GM18861 (cell line): ENCODE data around the gene RUFY4.

ENCODE experiments used
- ATAC-seq: cut with Tn5 transposase; IDR thresholded peaks from one replicate; pipeline ENCODE4 v1.9.1; 2021; ENCODE audit not compliant: unreplicated experiment

The RUFY4 gene, protein sequence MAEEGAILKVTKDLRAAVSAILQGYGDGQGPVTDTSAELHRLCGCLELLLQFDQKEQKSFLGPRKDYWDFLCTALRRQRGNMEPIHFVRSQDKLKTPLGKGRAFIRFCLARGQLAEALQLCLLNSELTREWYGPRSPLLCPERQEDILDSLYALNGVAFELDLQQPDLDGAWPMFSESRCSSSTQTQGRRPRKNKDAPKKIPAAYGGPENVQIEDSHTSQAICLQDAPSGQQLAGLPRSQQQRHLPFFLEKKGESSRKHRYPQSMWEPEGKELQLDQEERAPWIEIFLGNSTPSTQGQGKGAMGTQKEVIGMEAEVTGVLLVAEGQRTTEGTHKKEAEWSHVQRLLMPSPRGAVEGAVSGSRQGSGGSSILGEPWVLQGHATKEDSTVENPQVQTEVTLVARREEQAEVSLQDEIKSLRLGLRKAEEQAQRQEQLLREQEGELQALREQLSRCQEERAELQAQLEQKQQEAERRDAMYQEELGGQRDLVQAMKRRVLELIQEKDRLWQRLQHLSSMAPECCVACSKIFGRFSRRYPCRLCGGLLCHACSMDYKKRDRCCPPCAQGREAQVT

DNA sequence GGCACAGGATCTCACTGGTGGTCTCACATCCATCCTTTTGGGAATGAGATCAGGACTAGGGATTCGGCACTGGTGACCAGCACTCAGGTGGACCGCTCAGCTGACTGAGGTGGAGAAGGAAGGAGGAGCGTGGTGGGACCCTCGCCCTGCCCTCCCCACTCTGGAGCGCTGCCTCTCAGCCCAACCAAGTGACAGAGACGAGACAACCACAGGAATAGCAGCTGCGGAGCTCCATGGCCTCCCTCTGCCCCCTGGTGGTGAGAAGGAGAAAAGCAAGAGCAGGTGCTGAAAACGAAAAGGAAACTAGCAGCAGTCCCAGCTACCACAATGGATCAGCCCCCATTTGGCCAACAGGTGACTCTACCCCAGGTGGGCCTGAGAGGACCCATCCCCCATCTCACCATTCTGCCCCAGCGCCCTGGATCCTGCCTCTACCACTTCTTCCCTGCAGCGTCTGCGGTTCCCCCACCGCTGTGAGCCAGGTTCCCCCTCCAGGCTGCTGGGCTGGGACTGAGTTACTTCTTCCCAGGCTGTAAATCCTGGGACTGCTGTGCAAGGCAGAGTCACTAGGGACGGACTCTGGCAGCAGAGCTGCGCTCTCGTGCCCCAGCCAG is at the start of gene RUFY4:
TSS of gene RUFY4 (plus strand) at position 533 of the 614 bp plus-strand sequence. CDS start 1,353 bp downstream, outside the sequence.
- peak; percentile 83 for ATAC-seq

DNA sequence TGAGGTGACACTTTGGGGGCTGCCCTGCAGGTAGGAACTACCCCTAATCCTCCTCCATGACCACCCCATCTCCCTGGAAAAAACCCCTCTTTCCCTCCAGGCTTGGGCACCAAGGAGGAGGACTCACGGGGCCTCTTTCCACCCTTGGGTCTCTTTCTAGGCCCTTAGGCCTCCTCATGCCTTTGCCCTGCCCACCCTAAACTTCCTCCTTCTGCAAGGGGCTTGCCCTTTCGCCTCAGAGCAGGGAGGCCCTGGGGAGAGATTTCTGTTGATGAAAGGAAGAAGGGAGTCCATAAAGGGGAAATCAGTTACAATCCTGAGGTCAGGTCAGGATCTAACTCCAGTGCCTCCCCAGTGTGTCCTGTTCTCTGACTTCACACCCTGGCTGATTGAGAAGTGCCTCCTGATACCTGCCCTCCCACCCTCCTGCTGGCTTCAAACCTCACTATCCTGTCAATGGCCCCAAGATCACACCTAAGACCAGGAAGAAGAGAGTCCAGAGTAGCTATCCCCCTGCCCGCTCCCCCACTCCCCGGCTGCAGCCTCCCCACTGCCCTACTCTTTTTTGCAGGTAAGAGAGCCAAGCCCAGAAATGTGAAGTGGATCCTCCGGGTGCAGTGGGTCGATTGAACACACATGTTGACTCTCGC is 49.5 kb upstream of the RUFY4 start:
- no peak for ATAC-seq

DNA sequence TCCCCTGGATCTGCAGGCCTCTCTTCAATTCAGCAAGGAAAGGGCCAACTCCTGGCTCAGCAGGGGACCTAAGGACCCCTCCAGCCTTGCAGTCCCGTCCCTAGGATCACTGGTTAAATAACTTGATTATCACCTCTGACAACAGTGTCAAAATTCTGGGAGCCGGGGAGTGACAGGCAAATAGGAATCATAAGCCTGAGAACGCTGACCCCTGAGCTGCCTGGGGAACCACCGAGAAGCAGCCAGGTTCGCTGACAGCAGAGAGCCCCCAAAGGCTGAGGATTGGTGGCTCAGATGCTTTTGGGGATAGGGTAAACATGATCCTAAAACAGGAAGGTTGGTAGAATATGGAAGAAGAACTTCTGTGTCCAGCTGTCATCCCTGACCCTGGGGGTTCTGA is 48.8 kb upstream of the RUFY4 start:
- ATAC-seq = no peak

DNA sequence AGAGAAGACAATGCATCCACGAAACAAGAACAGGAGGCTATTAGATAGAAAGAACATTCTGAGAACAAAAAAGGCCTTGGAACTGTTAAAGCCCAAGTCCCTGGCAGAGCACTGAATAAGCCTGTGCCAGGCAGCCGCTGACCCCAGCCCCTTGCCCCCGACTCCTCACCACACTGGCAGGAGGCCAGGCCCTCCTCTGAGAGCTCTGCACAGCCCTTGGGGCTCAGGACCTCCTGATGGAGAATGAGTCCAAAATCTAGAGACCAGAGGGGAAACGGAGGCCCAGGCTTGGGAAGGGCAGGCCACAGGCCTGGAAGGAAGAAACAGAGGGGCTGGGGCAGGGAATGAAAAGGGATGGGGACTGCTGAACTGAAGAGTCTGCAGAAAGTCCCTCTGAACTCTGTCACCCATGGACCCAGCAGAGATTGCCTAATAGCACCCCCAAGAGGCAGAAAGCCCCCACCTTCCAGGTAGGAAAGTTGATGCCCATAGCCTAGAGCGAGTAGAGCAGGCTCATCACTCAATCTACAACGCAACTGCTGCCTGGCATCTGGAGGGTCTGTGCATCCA is 48.0 kb upstream of the RUFY4 start:
- no peak for ATAC-seq

DNA sequence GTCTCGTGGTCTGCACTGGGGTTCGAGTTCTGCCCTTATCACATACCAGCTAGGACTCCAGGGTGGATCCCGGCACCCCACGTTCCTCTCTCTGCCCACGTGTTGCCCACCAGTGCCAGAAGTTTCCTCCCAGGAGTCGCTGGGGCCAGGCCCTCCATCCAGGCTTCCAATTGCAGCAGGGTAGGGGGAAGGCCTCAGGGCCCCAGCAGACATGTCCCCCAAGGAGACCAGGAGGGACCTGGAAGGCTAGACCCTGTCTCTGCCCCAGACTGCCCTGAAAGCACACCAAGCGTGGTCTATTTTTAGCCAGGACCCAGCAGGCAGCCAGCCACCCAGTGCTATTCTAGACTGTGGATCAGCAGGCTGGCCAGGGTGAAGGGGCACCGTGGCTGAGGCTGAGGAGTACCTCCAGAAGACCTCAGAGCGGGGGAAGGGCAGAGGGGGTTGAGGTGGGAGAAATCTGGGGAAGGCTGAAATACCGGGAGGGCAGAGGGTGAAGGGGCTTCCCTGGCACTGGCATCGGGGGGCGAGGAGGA is 47.4 kb upstream of the RUFY4 start:
- no peak for ATAC-seq

DNA sequence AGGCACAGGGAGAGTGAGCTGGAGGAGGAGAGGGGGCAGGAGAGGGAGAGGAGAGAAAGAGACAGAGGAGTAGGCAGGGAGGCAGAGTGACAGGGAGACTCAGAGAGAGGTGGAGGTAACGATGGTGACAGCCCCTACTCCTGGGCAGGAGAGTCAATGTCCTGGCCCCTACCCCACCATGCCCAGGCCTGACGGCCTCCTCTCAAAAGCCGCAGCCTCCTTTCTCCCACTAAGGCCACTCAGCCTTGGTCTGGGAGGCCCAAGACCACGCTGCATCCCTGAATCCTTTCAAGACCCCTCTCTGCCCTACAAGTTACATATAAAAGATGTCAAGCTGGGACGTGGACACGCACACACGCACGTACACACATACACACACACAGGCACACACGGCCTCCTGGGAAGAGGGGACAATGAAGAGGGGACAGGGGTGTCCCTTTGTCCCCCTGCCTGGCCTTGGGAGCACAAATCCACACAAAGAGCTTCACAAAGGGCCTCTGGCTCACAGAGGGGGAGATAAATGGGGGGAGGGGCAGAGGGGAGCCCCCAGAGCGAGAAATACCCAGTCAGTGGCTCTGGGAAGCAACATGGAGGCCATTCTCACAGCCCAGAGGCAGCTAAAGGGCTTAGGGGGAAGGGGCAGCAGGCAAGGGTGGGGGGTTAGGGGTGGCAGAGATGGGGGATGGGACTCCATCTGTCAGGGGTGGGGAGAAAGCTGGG is 46.8 kb upstream of the RUFY4 start:
- ATAC-seq = no peak

DNA sequence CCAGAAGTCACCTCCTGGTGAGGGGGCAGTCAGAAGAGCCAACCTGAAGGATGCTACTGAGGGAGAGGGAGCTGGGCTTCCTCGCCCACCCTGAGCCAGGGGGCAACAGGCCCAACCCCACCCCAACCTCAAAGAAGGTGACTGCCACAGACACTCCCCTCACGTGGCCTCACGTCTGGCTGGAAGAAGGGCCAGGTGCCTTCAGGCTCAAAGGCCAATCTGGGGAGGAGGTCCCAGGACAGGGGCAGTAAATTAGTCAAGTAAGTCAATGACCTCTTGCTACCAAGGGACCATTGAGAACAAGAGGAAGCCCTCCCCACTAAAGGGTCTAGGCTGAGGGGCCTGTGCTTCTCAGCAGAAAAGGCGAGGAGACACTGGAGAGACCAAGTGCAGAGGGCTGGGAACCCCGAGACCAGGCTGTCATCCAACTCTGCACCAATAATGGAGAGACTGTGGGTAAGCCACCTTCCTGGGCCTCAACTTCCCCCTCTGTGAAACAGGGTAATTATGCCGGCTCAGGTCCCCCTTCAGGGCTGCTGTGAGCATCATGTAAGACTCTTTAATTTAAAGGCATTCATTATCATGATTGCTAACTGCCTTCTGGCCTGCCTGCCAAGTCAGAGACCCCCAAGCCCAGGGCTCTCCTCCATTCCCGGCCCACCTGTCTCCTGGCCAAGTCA is 46.1 kb upstream of the RUFY4 start:
- no peak for ATAC-seq

DNA sequence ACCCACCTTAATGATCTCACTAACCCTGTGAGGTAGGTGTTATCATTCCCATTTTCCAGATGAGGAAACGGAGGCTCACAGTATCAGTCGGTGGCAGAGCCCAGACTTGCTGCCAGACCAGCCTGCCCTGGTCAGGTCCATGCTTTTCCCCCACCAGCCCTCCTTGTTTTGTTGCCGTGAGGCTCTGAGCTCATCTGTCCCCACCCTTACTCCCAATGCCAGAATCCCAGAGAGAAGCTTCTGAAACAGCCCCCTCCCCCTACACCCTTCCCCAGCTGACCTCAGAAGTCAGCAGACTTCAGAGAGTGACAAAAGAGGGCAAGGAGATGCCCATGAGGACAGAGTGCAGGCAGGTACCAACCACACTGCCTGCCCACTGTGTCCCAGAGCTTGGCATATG is 45.4 kb upstream of the RUFY4 start:
- ATAC-seq = no peak

DNA sequence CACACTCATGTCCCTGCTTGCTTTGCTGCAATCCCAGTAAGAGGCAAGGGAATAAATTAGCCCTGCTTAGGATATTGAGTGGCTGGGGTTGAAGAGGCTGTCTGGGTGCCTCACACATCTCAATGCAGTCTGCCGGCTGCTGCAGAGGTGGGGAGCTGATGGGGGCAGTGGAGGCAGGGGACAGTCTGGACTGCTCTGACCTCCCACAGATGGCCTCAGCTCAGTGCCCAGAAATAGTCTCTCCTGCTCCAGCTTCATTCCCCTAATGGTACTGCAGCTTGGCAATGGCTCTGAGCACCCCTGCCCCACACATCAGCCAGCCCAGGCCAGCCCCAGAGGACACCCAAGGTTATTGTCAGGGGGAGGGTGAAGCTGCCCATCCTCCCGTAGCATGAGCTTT is 44.7 kb upstream of the RUFY4 start:
- no peak for ATAC-seq

DNA sequence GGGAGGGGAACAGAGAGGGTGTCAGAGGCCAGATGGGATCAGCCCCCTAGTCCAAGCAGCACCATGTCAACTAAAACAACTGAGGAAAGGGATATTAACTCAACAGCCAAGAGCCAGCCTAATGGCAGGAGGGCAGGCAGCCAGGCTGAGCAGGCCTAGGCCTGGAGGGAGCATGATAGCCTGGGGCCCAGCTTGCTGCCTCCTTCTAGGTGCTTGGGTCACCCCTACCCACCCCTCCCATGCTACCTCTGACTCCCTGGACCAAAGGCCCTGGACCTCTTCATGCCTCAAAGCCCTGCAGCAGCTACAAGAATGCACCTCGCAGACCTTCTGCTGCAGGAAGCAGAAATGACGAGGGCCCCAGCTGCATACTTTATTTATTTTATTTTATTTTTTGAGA is 44.2 kb upstream of the RUFY4 start:
- no peak for ATAC-seq

DNA sequence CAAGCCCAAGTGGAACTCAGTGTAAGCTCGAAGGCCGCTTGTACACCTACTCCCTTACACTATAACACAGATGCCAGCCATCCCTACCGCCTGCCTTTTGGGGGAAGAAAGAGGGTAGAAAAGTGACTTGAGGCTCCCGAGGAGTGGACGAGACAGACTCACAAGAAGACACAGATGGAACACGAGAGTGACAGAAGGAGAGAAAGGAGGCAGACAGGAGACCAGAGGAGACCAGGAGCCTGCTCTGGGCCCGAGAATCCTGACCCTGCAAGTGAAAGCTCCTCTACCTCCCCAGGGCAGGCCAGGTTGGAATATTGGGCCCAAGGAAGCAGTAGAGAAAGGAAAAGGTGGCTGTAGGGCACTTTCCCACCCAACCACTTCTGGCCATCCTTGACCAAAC is 42.8 kb upstream of the RUFY4 start:
- ATAC-seq = no peak

DNA sequence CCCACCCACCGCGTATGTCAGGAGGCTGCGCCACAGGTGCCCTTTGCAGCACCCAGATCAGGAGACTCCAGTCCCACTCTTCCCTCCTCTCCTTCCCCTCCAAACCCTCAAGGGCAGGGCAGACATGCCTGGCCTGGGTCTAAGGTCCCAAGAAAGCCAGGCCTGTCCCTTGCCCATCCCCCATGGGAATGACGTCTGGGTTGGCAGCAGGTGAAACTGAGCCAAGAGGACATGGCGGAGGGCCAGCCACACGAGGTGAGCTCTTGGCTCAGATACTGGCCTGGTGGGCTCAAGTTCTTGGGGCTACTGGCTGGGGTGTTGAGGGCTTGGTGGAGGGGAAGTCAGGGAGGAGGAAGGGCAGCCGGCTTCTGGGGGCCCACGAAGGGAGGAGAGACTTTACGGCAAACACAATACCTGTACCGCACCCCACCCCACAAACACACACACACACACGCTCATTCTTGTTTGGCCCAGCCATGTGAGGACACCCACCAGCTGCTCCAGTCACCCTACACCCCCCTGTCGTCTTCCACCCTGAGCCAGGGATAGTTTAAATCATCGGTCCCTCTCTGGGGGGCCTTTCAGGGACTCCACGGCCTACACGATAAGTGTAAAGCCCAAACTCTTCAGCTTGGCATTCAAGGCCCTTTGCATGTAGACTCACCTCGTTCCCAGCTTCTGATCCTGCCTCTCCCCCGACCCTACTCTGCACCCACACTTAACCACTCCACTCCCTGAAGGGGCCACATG is 42.2 kb upstream of the RUFY4 start:
- ATAC-seq = no peak

DNA sequence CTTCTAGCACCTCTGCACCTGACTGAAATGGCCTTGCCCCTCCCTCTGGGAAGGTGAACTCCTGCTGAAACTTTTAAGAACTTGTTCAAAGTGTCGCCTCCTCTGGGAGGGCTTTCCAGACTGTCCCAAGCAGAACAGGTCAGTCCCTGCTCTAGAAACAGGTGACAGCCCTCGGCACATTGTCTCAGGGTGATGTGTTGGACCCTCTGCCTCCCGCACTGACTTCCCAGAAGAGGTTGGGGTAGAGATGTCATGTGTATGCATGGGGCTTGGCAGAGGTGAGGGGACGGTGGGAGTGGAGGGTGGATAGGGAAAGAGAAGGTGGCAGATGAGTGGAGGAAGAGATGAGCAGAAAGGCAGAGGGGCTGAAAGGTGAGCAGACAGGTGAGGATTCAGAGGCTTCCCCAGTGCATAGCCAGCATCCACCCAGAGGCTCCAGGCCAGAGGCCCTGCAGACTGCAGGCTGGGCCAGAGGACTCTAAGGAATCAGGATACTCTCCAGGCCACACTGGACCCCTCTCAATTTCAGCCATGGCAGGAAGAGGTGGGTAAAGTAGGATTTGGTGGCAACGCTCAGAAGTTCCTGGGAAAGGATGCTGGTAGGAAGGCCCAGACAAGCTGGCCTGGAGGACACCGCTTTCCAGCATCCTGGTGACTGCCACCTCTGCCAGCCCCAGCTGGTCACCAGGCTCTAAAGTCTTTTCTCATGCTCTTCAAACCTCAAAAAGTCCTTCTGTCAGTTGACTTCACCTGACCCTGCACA is 41.4 kb upstream of the RUFY4 start:
- no peak for ATAC-seq

DNA sequence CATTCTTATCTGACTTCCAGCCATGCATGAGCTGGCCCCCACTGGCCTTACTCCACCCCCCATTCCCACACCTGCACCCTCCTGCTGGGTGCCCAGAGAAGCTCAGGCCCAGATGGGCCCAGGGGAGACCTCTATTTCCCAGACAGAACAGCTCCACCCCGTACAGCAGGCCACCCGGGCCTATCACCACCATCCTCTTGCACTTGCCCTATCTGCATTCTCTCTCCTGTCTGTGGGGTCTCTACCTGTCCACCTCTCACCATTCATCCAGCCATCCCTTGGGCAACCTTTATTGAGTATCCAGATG is 40.9 kb upstream of the RUFY4 start:
- ATAC-seq = no peak

DNA sequence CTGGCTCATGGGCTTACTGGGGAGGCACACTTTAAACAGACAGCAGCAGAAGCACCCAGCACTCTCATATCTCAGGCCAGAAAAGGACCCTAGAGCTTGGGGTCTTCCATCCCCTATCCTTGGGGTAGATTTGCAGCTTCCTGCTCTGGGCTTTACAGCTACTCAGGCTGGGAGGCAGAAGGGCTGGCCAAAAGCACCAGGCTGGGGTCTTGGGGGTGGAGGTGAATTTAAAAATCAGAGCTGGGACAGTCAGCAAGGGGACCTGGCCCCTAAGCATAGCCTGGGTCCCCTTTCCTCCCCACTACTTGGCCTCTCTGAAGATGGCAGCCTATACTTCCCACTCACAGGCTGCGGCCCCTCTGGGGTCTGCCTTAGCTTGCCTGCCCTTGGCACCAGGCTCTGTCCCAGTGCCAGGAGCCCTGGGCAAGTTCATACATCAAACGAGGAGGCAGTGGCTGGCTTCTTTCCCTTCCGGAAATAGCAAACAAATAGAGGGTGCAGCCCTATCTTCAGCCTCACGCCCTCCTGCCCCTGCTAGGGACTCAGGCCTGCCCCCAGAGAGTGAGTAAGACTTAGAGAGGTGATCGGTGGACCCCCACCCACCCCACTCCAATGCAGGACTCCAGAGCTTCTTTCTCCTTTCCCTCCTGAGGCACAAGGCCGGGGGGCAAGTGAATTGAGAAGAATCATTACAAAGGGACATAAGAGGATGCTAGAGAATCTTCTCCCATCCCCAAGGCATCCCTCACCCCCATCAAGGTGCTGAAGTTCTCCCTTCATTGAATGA is 40.3 kb upstream of the RUFY4 start:
- no peak for ATAC-seq

DNA sequence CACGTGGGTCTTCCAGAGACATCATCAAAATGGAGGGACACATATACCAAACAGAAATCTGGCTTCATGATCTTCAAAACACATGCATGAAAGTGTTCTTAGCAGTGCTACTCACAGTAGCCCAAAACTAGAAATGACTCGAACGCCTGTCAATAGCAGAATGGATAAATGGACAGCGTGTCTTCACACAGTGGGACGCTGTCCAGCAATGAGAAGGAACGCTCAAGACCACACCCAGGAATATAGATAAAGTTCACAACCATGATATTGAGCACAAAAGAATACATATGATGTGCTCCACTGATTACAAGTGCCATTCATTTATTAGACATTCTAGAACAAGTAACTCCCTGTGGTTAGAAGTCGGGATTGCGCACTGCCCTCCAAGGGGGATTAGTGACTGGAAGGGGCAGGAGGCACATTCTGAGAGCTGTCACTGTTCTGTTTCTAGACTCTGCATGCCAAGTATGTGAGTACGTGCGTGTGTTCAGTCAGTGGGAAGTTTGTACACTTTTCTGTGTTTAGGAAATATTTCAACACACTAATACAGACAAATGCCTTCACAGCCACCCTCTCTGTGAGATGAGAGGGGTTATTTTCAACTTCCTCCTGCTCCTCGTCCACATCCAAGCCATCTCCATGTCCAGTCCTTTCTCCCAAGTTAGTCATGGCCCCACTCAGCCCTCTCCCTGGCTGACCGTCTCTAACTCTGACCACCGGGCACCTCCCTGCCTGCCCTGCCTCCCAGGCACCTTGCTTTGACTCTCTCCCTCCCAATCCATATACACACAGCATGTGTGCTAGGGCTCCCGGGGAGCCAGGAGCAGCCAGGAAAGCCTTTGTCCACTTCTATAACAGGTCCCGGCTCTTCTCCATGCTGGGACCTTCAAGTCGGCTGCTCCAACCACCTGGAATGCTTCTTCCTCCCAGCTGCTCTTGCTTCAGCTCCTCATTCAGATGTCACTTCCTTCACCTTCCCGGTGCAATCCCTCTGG is 39.4 kb upstream of the RUFY4 start:
- ATAC-seq = no peak
